RWPE2 (cell line): Measurements from ENCODE around the gene UGT1A9.
"Not testable (repeated sequence)": the region's sequence is repeated elsewhere in the genome, so short reads cannot be mapped to it uniquely, and the experiment has no call there.

Experiments used
- ATAC-seq: fragments of 200-7000 bp; cut with Tn5 transposase; 3 replicates; pipeline ENCODE4 v1.9.1; 2021; ENCODE audit warnings: low read depth
- DNase-seq: peaks from one replicate; pipeline ENCODE4 v3.0.0-alpha.2; 2020; ENCODE audit warnings: low spot score
- H3K27ac ChIP-seq: fragments of 450-650 bp; 2 replicates; pipeline ENCODE4 v1.5.1; 2017; ENCODE audit warnings: mild to moderate bottlenecking; ENCODE audit not compliant: poor library complexity, severe bottlenecking
- H3K27me3 ChIP-seq: fragments of 250-450 bp; sonication (Bioruptor Pico); 2 replicates; pipeline ENCODE4 v1.5.1; 2021; ENCODE audit warnings: mild to moderate bottlenecking, moderate library complexity; ENCODE audit not compliant: insufficient read depth, poor library complexity, severe bottlenecking
- H3K36me3 ChIP-seq: fragments of 250-450 bp; sonication (Bioruptor Pico); 2 replicates; pipeline ENCODE4 v1.5.1; 2020; ENCODE audit warnings: low read depth, mild to moderate bottlenecking, moderate library complexity
- H3K4me1 ChIP-seq: fragments of 250-450 bp; sonication (Bioruptor Pico); 2 replicates; pipeline ENCODE4 v1.5.1; 2021; ENCODE audit warnings: mild to moderate bottlenecking, moderate library complexity; ENCODE audit not compliant: insufficient read depth, poor library complexity, severe bottlenecking
- H3K4me3 ChIP-seq: fragments of 250-450 bp; sonication (Bioruptor Pico); 2 replicates; pipeline ENCODE4 v1.5.1; 2021; ENCODE audit warnings: mild to moderate bottlenecking, moderate library complexity; ENCODE audit not compliant: severe bottlenecking
- H3K9me3 ChIP-seq: fragments of 250-450 bp; sonication (Bioruptor Pico); 2 replicates; pipeline ENCODE4 v1.5.1; 2021; ENCODE audit warnings: mild to moderate bottlenecking, moderate library complexity; ENCODE audit not compliant: severe bottlenecking
- CTCF ChIP-seq: fragments of 450-650 bp; IDR thresholded peaks from one replicate; pipeline ENCODE4 v1.5.1; 2017; ENCODE audit warnings: mild to moderate bottlenecking, moderate library complexity; ENCODE audit not compliant: poor library complexity, severe bottlenecking

The UGT1A9 gene

DNA sequence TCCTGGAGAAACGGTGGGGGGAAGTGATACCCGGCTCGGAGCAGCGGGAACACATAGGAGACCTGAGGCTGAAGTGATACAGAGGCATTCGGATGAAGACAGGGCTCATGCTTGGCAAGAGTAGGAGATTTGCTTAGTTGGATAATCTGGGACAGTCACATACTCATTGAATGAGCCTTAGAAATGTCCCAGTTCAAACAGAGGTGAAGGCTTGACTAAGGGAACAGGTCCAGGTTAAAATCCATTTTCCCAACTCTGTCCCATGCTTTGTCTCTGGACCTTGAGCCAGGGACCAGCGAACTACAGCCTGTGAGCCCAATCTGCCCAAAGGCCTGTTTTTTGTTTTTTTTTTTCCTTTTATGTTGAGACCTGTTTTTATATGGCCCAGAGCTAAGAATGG, 22.3 kb downstream of the UGT1A9 start:
- H3K4me3 ChIP-seq: no peak overlapping the region
- H3K27ac ChIP-seq: no peak overlapping the region
- no peak for DNase-seq
- no peak for TF ChIP-seq CTCF
- H3K27me3 ChIP-seq: no peaks in the 10 kb centered on the region
- H3K4me1 ChIP-seq: peaks cover 25% of the 10 kb centered on the region
- H3K36me3 ChIP-seq: no peaks in the 10 kb centered on the region
- H3K9me3 ChIP-seq: no peaks in the 10 kb centered on the region
- ATAC-seq: no peak

DNA sequence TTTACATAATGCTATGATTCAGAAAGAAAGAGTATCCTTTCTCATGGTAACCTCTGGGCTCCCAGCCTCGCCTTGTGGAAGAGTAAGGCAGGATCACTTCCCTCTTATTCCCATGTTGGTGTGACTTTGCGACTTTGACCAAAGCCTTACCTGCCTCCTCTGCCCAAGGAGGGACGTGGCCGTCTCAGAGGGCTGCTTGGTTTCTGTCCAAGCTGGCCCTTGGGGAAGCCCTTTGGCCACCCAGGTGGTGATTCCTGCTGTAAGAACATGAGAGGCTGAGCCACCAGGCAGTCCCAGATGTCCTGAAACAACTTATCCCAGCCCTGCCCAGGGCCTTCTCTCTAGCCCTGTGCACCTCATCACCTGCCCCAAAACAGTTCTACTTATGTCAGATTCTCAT, 27.0 kb downstream of the UGT1A9 start:
- no peak for ATAC-seq
- H3K27me3 ChIP-seq: no peaks in the 10 kb centered on the region
- H3K27ac ChIP-seq: no peak overlapping the region
- H3K9me3 ChIP-seq: no peaks in the 10 kb centered on the region
- peaks cover 8% of the 10 kb centered on the region for H3K4me1 ChIP-seq
- H3K36me3 ChIP-seq: no peaks in the 10 kb centered on the region
- no peak for DNase-seq
- no peak overlapping the region for H3K4me3 ChIP-seq
- no peak for TF ChIP-seq CTCF

DNA sequence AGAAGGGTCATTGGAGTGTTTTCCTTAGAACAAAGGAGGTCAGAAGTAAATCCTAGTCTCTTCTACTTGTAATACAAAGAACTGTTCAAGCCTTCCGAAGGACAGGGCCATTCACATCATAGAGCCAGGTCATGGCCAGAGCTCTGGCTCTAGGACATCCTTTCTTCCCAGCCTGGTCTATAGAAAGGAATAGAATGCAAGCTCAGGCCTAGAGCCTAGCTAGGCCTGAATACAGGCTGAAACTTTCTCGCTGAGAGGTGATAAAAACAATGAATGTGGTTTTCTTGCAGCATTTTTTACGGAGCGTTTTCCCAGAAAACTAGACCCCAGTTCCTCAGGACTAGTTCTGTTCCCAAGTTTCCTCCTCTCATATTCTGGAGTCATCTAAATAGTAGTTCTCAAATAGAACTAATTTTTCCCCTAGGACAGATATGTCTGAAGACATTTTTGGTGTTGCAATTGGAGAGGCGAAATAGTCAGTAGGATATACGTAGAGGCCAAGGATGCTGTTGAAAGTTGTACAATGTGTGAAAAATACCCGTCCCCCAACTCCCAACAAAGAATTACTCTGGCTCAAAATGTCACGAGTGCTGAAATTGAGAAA, 27.8 kb downstream of the UGT1A9 start:
- Histone ChIP-seq H3K27ac (peak overlapping the region; percentile 24), H3K27me3 (no peaks in the 10 kb centered on the region), H3K36me3 (no peaks in the 10 kb centered on the region), H3K9me3 (no peaks in the 10 kb centered on the region), H3K4me1 (peaks cover 8% of the 10 kb centered on the region), H3K4me3 (no peak overlapping the region)
- no peak for TF ChIP-seq CTCF
- no peak for ATAC-seq
- no peak for DNase-seq

- Histone ChIP-seq H3K4me3 (no peak overlapping the region), H3K27me3 (no peaks in the 10 kb centered on the region), H3K36me3 (no peaks in the 10 kb centered on the region), H3K9me3 (no peaks in the 10 kb centered on the region), H3K4me1 (peaks cover 8% of the 10 kb centered on the region), H3K27ac (peak overlapping the region; percentile 24)
- DNase-seq: no peak
- no peak for TF ChIP-seq CTCF
- ATAC-seq: no peak
Measured at GRCh38 chr2:233700028-233700635, 28.4 kb downstream of the UGT1A9 start.

DNA sequence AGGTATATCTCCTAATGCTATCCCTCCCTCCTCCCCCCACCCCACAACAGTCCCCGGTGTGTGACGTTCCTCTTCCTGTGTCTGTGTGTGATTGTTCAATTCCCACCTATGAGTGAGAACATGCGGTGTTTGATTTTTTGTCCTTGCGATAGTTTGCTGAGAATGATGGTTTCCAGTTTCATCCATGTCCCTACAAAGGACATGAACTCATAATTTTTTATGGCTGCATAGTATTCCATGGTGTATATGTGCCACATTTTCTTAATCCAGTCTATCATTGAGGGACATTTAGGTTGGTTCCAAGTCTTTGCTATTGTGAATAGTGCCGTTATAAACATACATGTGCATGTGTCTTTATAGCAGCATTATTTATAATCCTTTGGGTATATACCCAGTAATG, 29.1 kb downstream of the UGT1A9 start:
- ATAC-seq, DNase-seq, H3K27ac ChIP-seq, H3K36me3 ChIP-seq, H3K9me3 ChIP-seq, H3K27me3 ChIP-seq, H3K4me3 ChIP-seq: not testable (repeated sequence)
- H3K4me1 ChIP-seq: peaks cover 10% of the 10 kb centered on the region
